Activated CD8-positive, alpha-beta memory T cell treated with anti-CD3 and anti-CD28 coated beads for 4 hours (primary cell): ENCODE measurements around the gene NUDT2.

Experiments
- DNase-seq, 2 donors: peaks; one replicate each; pipeline ENCODE4 v3.0.0-alpha.2; 2020; ENCODE audit warnings: low read depth in 2 of 2

NUDT2 gene

DNA sequence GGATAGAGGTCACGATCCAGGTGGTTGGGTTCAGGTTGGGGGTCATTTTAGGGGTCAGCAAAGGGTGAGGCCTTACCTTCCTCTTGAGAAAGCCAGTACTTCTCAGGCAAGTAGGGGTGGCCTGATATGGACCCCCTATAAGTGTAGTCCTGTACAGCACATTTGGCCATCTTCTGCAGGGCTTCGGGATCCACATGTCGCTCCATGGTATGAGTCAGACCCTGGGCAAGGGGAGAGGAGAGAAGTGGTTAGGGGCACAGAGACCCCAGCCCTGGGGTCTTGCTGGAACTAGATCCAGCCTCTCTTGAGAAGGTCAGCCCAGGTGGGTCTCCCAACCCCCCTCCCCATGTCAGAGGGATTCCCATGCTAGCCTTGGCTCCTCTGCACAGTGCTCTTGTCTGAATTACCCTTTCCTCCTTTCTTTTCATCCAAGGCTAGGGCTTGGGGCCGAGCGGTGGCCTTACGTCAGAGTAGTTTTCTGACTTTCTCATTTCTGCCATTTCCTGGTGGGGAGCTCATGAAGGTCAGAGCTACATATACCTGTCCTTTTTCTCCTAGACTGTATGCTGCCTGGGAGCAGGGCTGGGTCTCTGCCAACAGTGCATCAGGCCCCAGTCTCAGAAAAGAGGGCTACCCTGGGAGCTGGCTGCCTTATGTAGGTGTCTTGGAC is 56.3 kb downstream of the NUDT2 start:
- DNase-seq = no peak

DNA sequence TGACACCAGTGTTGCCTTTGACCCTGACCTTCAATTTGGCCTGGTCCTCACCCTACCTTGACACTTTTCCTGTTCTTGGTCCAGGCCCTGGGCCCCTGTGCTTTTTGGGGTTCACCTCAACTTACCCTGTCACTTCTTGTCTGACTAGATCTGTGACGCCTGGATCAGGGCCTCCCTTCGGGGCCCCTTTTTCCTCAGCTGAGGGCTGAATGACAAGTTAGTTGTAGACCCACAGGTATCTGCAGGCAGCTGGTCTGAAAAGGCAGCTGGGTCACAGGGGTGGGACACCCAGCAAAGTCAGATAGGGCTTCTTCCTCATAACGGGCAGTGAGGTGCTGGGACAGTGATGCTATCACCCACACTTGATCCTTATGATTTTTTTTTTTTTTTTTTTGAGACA is 57.3 kb downstream of the NUDT2 start:
- DNase-seq = no peak

DNA sequence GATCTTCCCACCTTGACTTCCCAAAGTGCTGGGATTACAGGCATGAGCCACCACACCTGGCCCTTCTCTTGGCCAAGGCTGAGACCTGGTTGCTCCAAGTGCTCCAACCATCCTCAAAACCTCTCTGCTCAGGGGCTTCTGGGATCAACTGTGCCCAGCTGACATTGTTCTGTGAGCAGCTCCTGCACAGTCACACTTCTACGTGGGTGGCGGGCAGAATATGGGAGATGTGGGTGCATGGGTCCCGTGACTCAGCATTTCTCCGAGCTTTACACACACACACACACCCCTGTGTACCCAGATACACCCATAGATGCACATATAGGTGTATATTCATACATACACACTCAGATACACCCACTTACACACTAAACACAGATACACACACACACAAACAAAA is 57.9 kb downstream of the NUDT2 start:
- DNase-seq = no peak

DNA sequence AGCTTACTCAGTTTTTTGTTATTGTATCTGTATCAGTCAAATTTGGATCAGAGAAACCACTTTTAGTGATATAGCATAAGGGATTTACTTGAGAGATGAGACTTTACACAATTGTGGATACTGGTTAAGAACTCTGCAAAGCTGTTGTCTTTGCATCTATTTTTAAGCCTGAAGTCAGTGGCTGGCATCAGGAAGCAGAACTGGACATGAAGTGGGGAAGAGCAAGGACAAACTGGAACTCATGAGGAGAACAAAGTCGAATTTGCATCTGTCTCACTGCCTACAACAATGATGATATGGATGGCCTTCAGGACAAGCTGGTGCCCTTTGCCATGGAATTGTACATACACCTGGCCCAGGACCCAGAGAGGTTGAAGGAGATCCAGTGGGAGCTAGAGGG is 63.1 kb downstream of the NUDT2 start:
- DNase-seq = no peak
